ENCODE results near the gene CLMN. TPM values are rescaled to one million over a fixed set of nuclear protein-coding genes. Genes with fewer than 3 reads are reported as not detected.
A peak's percentile ranks its signal among the peaks of the same experiment; 100 is the strongest.

The CLMN gene
- total RNA-seq, 1 donor from 2014 or later, result 7.7 TPM

DNA sequence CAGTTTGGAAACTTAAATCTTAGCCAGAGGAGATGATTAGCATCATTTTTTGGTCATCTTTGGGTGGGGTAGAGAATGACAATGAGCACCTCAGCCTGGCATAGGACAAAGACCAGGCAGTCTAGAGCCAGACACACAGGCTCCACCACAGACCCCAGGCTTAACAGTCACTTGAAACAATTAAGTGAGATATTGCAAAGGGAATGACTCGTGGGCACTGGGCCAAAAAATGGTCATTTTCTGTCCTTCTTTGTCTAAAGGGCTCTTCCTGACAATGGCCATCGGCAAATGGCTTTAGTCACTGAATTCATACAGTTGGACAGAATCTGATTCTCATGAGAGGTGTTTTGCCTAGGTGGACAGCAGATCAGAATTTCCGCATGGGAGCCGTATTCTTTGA lies 84.4 kb downstream of the CLMN start:
- DNase-seq (ENCODE audit: low read depth, low spot score), result no peak
- H3K36me3 Mint-ChIP-seq (ENCODE audit: low read depth), result no peaks in the 10 kb centered on the region
- TF ChIP-seq, protein P1, sequence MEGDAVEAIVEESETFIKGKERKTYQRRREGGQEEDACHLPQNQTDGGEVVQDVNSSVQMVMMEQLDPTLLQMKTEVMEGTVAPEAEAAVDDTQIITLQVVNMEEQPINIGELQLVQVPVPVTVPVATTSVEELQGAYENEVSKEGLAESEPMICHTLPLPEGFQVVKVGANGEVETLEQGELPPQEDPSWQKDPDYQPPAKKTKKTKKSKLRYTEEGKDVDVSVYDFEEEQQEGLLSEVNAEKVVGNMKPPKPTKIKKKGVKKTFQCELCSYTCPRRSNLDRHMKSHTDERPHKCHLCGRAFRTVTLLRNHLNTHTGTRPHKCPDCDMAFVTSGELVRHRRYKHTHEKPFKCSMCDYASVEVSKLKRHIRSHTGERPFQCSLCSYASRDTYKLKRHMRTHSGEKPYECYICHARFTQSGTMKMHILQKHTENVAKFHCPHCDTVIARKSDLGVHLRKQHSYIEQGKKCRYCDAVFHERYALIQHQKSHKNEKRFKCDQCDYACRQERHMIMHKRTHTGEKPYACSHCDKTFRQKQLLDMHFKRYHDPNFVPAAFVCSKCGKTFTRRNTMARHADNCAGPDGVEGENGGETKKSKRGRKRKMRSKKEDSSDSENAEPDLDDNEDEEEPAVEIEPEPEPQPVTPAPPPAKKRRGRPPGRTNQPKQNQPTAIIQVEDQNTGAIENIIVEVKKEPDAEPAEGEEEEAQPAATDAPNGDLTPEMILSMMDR (conservative IDR thresholded peaks at IDR 0.05), result no peak
- no peaks in the 10 kb centered on the region for H3K27me3 Mint-ChIP-seq (ENCODE audit: low read depth)
- peaks cover 5% of the 10 kb centered on the region for H3K4me1 Mint-ChIP-seq
- H3K9me3 Mint-ChIP-seq, result no peaks in the 10 kb centered on the region
- no peak overlapping the region for H3K4me3 Mint-ChIP-seq
- peak overlapping the region; percentile 71 for H3K27ac Mint-ChIP-seq (ENCODE audit: unreplicated experiment)

- no peaks in the 10 kb centered on the region for H3K36me3 Mint-ChIP-seq (ENCODE audit: low read depth)
- H3K9me3 Mint-ChIP-seq, result no peaks in the 10 kb centered on the region
- no peaks in the 10 kb centered on the region for H3K27me3 Mint-ChIP-seq (ENCODE audit: low read depth)
- no peak for DNase-seq (ENCODE audit: low read depth, low spot score)
- TF ChIP-seq, protein P1 (conservative IDR thresholded peaks at IDR 0.05), result no peak
- no peak overlapping the region for H3K4me3 Mint-ChIP-seq
- H3K27ac Mint-ChIP-seq (ENCODE audit: unreplicated experiment), result no peak overlapping the region
- H3K4me1 Mint-ChIP-seq, result peaks cover 5% of the 10 kb centered on the region
Measured at GRCh38 chr14:95234426-95234825, 85.3 kb downstream of the CLMN start.

- Mint-ChIP-seq H3K9me3 (no peaks in the 10 kb centered on the region), H3K27ac (ENCODE audit: unreplicated experiment) (no peak overlapping the region), H3K36me3 (ENCODE audit: low read depth) (no peaks in the 10 kb centered on the region), H3K4me1 (peaks cover 5% of the 10 kb centered on the region), H3K27me3 (ENCODE audit: low read depth) (no peaks in the 10 kb centered on the region), H3K4me3 (no peak overlapping the region)
- DNase-seq (ENCODE audit: low read depth, low spot score), result no peak
- TF ChIP-seq, protein P1 (conservative IDR thresholded peaks at IDR 0.05), result no peak
Measured at GRCh38 chr14:95233702-95234241, 85.9 kb downstream of the CLMN start.

DNA sequence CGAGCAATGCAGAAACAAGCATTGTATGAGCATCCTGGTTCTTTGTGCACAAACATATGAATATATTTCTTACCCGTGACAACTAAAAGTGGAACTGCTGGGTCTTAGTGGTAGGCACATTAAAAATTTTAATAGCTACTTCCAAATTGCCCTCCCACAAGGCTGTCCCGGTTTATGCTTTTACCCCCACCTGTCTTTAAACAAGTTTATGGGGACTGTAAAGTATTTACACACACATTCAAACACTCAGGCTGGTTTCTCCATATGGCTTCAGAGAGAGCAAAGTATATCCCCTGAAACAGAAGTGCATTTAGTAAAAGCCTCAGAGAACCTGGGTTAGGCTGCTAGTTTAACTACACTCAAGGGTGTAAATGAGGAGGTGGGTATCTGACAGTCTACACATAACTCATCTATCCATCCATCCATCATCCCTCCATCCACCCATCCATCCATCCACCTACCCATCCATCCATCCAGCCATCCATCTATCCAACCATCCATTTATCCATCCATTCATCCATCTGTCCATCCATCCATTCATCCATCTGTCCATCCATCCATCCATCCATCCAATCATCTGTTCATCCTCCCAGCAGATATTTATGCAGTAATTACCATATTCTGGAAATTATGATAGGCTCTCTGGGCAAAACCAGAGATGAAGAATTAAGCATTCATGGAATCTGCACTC lies 86.7 kb downstream of the CLMN start:
- Mint-ChIP-seq H3K27ac (ENCODE audit: unreplicated experiment) (no peak overlapping the region), H3K27me3 (ENCODE audit: low read depth) (no peaks in the 10 kb centered on the region), H3K9me3 (no peaks in the 10 kb centered on the region), H3K4me1 (peaks cover 3% of the 10 kb centered on the region), H3K4me3 (no peak overlapping the region), H3K36me3 (ENCODE audit: low read depth) (no peaks in the 10 kb centered on the region)
- DNase-seq (ENCODE audit: low read depth, low spot score), result no peak
- TF ChIP-seq, protein P1 (conservative IDR thresholded peaks at IDR 0.05), result no peak

DNA sequence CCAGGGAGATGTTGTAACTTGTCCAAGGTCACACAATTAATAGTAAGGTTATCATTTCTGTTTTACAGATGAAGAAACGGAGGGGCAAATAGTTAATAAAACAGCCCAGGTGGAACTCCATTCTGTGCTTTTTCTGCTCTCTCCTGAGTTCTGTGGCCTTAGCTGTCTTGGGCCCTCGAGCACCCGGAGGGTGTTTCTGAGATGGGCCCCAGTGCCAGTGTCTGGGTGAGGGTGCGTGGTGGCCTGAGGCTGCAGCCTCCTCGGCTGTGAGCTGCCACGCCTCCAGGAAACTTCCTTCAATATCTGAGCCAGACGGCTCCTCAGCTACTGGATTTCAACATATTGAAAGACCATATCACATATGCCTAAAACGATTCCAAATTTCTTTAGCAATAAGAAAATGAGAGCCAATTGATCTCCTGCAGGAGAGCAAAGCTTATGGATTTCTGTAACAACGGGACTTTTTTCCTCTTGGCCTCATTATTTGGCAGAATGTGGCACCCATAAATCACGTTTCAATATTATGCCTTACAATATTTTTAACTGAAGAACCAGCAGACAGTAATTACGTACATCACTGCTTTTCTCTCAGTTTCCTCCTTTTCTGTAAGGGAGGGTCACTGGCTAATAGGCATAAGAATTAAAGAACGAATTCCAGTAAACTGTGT lies 87.6 kb downstream of the CLMN start:
- no peaks in the 10 kb centered on the region for H3K36me3 Mint-ChIP-seq (ENCODE audit: low read depth)
- no peaks in the 10 kb centered on the region for H3K4me1 Mint-ChIP-seq
- TF ChIP-seq, protein P1 (conservative IDR thresholded peaks at IDR 0.05), result no peak
- no peak overlapping the region for H3K4me3 Mint-ChIP-seq
- DNase-seq (ENCODE audit: low read depth, low spot score), result no peak
- no peaks in the 10 kb centered on the region for H3K27me3 Mint-ChIP-seq (ENCODE audit: low read depth)
- no peaks in the 10 kb centered on the region for H3K9me3 Mint-ChIP-seq
- peak overlapping the region; percentile 30 for H3K27ac Mint-ChIP-seq (ENCODE audit: unreplicated experiment)
